Measurements from ENCODE around the gene CARD11. TPM values are rescaled to one million over a fixed set of nuclear protein-coding genes. Genes with fewer than 3 reads are reported as not detected.

Gene CARD11
- polyA plus RNA-seq, 1 donor from 2014 or later, result not detected

- Histone ChIP-seq H3K9ac (ENCODE audit: low read length) (no peak overlapping the region), H2AFZ (ENCODE audit: low read depth, low read length) (no peak overlapping the region), H3K27me3 (ENCODE audit: insufficient read depth, low read depth, low read length) (no peaks in the 10 kb centered on the region), H3K27ac (ENCODE audit: low read length) (no peak overlapping the region), H3K36me3 (ENCODE audit: insufficient read depth, low read length) (no peaks in the 10 kb centered on the region), H3K4me3 (ENCODE audit: low read length) (no peak overlapping the region), H3F3A (ENCODE audit: insufficient read depth, low read length, poor library complexity, severe bottlenecking) (no peaks in the 10 kb centered on the region), H3K4me2 (ENCODE audit: low read length) (no peak overlapping the region), H3K9me2 (ENCODE audit: insufficient read depth, low read length) (no peaks in the 10 kb centered on the region), H3K9me3 (ENCODE audit: low read length) (no peaks in the 10 kb centered on the region), H3K79me2 (replicated peaks; ENCODE audit: insufficient read depth, low read length) (no peaks in the 10 kb centered on the region), H4K20me1 (ENCODE audit: insufficient read depth) (no peaks in the 10 kb centered on the region)
- TF ChIP-seq POLR2AphosphoS5 (IDR thresholded peaks at IDR 0.05) (no peak), MXI1 (conservative IDR thresholded peaks at IDR 0.05; ENCODE audit: poor library complexity, severe bottlenecking) (no peak)
- TF ChIP-seq, protein P1, sequence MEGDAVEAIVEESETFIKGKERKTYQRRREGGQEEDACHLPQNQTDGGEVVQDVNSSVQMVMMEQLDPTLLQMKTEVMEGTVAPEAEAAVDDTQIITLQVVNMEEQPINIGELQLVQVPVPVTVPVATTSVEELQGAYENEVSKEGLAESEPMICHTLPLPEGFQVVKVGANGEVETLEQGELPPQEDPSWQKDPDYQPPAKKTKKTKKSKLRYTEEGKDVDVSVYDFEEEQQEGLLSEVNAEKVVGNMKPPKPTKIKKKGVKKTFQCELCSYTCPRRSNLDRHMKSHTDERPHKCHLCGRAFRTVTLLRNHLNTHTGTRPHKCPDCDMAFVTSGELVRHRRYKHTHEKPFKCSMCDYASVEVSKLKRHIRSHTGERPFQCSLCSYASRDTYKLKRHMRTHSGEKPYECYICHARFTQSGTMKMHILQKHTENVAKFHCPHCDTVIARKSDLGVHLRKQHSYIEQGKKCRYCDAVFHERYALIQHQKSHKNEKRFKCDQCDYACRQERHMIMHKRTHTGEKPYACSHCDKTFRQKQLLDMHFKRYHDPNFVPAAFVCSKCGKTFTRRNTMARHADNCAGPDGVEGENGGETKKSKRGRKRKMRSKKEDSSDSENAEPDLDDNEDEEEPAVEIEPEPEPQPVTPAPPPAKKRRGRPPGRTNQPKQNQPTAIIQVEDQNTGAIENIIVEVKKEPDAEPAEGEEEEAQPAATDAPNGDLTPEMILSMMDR (IDR thresholded peaks at IDR 0.05; ENCODE audit: poor library complexity, severe bottlenecking), result no peak
Measured at GRCh38 chr7:2974093-2974819, 69.4 kb downstream of the CARD11 start.

- H2AFZ ChIP-seq (ENCODE audit: low read depth, low read length), result no peak overlapping the region
- no peaks in the 10 kb centered on the region for H3K36me3 ChIP-seq (ENCODE audit: insufficient read depth, low read length)
- no peak overlapping the region for H3K27ac ChIP-seq (ENCODE audit: low read length)
- TF ChIP-seq EZH2 (IDR thresholded peaks at IDR 0.05; ENCODE audit: borderline replicate concordance, insufficient read depth, low read length, poor library complexity, severe bottlenecking) (no peak), MXI1 (conservative IDR thresholded peaks at IDR 0.05; ENCODE audit: poor library complexity, severe bottlenecking) (no peak), POLR2AphosphoS5 (IDR thresholded peaks at IDR 0.05) (no peak), TAF1 (IDR thresholded peaks at IDR 0.05; ENCODE audit: low read depth) (no peak), EP300 (conservative IDR thresholded peaks at IDR 0.05; ENCODE audit: poor library complexity, severe bottlenecking) (no peak), RAD21 (conservative IDR thresholded peaks at IDR 0.05) (no peak), REST (IDR thresholded peaks at IDR 0.05; ENCODE audit: borderline replicate concordance) (no peak), SMC3 (conservative IDR thresholded peaks at IDR 0.05; ENCODE audit: poor library complexity) (no peak)
- TF ChIP-seq, protein P1 (IDR thresholded peaks at IDR 0.05; ENCODE audit: poor library complexity, severe bottlenecking), result no peak
- no peaks in the 10 kb centered on the region for H3K9me2 ChIP-seq (ENCODE audit: insufficient read depth, low read length)
- H3K9ac ChIP-seq (ENCODE audit: low read length), result no peak overlapping the region
- no peak overlapping the region for H3K4me2 ChIP-seq (ENCODE audit: low read length)
- no peaks in the 10 kb centered on the region for H4K20me1 ChIP-seq (ENCODE audit: insufficient read depth)
- no peaks in the 10 kb centered on the region for H3F3A ChIP-seq (ENCODE audit: insufficient read depth, low read length, poor library complexity, severe bottlenecking)
- H3K4me3 ChIP-seq (ENCODE audit: low read length), result no peak overlapping the region
- no peaks in the 10 kb centered on the region for H3K79me2 ChIP-seq (replicated peaks; ENCODE audit: insufficient read depth, low read length)
- no peaks in the 10 kb centered on the region for H3K9me3 ChIP-seq (ENCODE audit: low read length)
- H3K27me3 ChIP-seq (ENCODE audit: insufficient read depth, low read depth, low read length), result no peaks in the 10 kb centered on the region
Measured at GRCh38 chr7:2972835-2973161, 70.9 kb downstream of the CARD11 start.
